ENCODE measurements around the gene ARMC9.

ARMC9 gene

DNA sequence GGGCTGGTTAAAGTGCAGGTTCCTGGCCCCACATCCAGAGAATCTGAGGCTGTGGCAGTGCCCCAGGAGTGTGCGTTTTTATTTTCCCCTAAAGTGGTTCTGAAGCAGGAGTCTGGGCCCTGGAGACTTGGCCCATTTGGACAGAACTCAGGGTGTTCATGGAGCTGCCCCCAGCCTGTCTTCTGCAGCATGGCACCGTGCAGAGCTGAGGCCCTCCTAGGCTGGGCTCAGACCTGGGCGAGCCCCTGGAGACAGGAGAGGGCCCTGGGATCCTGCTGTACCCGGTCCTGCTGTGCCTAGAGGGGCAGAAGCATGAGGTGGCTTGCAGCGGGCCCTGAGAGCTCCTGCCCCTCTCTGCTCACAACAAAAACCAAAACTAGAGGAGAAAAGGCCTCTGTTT lies 138.3 kb downstream of the ARMC9 start:
- TF ChIP-seq, protein P1, sequence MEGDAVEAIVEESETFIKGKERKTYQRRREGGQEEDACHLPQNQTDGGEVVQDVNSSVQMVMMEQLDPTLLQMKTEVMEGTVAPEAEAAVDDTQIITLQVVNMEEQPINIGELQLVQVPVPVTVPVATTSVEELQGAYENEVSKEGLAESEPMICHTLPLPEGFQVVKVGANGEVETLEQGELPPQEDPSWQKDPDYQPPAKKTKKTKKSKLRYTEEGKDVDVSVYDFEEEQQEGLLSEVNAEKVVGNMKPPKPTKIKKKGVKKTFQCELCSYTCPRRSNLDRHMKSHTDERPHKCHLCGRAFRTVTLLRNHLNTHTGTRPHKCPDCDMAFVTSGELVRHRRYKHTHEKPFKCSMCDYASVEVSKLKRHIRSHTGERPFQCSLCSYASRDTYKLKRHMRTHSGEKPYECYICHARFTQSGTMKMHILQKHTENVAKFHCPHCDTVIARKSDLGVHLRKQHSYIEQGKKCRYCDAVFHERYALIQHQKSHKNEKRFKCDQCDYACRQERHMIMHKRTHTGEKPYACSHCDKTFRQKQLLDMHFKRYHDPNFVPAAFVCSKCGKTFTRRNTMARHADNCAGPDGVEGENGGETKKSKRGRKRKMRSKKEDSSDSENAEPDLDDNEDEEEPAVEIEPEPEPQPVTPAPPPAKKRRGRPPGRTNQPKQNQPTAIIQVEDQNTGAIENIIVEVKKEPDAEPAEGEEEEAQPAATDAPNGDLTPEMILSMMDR (conservative IDR thresholded peaks at IDR 0.05; ENCODE audit: low read length), result no peak

DNA sequence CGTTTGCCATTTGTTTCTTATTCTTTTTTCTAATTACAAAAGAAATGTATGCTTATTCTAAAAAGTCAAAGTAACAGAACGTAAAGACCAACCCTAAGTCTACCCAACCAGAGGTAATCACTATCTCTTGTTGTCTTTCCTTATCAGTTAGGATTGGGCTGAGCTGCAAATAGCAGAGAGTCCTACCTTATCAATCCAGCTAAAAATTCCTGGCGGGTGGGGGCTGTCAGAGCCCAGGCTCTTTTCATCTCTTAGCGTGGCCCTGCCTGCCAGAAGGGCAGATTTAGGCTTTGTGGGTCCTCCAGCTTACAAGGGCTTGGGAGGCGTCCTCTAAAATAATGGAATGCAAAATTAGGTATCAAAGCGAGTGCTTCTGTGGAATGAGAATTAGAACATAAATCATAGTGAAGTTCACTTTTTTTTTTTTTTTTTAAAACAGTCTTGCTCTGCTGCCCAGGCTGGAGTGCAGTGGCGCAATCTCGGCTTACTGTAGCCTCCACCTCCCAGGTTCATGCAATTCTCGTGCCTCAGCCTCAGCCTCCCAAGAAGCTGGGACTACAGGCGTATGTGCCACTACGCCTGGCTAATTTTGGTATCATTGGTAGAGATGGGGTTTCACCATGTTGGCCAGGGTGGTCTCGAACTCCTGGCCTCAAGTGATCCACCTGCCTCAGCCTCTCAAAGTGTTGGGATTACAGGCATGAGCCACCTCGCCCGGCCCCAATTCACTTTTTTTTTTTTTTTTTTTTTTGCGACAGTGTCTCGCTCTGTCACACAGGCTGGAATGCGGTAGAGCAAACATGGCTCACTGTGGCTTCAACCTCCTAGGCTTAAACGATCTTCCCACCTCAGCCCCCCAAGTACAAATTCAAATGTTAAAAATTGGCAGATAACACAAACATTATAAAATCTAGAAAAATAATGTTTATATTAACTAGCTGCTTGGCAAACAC lies 139.7 kb downstream of the ARMC9 start:
- no peak for DNase-seq (ENCODE audit: low read depth)
- H3K4me3 ChIP-seq (ENCODE audit: low read length), result no peak overlapping the region
- TF ChIP-seq, protein P1 (conservative IDR thresholded peaks at IDR 0.05; ENCODE audit: low read length), result no peak

More for the DNA sequence above, 138.3 kb downstream of the ARMC9 start:
- no peak for DNase-seq (ENCODE audit: low read depth)
- H3K4me3 ChIP-seq (ENCODE audit: low read length), result no peak overlapping the region

DNA sequence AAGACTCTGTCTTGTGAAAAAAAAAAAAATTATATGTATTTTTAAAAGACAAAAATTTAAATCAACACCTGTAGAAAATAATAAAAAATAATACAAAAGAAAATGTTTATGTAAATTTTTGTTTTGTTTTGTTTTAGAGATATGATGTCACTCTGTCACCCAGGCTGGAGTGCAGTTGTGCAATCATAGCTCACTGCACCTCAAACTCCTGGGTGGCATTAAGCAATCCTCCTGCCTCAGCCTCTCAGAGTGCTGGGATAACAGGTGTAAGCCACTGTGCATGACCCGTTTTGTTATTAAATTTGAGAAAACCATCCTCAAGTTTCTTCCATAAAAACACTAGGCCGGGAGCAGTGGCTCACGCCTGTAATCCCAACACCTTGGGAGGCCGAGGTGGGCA lies 140.9 kb downstream of the ARMC9 start:
- TF ChIP-seq, protein P1 (conservative IDR thresholded peaks at IDR 0.05; ENCODE audit: low read length), result no peak
- no peak overlapping the region for H3K4me3 ChIP-seq (ENCODE audit: low read length)
- no peak for DNase-seq (ENCODE audit: low read depth)

DNA sequence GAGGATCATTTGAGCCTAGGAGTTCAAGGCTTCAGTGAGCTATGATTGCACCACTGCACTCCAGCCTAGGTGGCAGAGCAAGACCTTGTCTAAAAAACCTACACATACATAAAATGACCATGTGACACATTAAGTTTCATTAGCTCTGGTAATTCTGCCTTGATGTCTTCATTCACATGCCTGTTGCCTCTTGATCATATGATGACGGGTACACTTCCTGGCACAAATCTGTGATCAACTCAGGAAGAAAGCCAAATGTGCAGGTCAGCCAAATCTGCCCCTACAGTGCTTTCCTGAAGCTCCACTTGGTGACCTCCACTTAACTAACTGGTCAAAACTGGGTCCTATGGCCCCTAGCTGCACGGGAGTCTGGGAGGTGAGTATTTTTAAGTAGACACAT lies 142.7 kb downstream of the ARMC9 start:
- no peak overlapping the region for H3K4me3 ChIP-seq (ENCODE audit: low read length)
- DNase-seq (ENCODE audit: low read depth), result no peak
- TF ChIP-seq, protein P1 (conservative IDR thresholded peaks at IDR 0.05; ENCODE audit: low read length), result no peak

DNA sequence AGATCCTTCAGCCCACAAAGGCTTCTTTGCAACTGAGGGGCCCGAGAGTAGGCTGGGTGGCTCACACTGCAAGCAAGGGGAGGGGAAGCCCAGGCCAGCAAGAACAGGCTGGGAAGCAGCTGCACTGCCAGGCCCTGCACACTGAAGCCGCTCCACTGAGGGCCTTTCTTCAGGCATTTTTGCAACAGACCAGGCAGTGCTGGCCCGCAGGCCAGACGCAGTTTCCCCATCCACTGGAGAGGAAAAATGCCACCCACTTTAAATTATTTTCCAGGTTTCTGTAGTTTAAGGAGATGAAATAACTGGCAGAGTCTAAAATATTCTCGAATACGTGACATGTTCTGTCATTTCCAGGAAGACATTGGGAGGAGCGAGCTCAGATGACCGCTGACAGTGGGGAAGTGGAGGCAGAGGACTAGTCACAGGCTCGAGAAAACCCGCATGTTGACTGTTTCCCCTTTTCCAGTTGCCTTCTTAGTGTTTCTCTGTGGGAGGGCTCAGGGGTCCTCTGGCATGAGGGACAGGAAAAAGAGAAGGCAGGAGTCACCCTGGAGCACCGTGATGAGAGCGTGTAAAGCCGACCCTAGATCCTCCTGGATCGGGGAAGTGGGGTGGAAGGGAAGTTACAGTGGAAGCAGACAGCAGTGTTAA lies 143.8 kb downstream of the ARMC9 start:
- TF ChIP-seq, protein P1 (conservative IDR thresholded peaks at IDR 0.05; ENCODE audit: low read length), result no peak
- no peak for DNase-seq (ENCODE audit: low read depth)

DNA sequence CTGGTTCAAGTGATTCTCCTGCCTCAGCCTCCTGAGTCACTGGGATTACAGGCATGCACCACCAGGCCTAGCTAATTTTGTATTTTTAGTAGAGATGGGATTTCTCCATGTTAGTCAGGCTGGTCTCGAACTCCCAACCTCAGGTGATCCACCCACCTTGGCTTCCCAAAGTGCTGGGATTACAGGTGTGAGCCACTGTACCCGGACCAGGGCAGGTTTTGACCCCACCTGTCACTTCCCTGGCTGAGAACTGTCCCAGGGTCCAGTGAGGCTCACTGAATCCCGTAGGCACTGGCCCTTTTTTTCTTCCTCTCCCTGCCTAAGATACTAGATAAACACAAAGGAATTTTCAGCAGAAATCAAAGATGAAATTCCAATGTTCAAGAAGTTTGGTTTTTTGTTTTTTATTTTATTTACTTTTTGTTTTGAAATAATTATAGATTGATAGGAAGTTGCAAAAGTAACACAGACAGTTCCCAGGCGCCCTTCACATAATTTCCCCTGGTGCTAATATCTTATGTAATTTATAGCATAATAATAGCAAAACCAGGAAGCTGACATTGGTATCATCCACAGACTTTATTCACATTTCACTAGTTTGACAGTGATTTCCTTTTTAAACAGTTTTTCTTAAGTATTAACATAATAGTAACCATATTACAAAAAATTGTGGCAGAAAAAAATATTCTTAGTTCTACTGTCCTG lies 144.7 kb downstream of the ARMC9 start:
- no peak overlapping the region for H3K4me3 ChIP-seq (ENCODE audit: low read length)
- TF ChIP-seq, protein P1 (conservative IDR thresholded peaks at IDR 0.05; ENCODE audit: low read length), result no peak
- DNase-seq (ENCODE audit: low read depth), result no peak

More for the DNA sequence above, 143.8 kb downstream of the ARMC9 start:
- H3K4me3 ChIP-seq (ENCODE audit: low read length), result no peak overlapping the region

Data from AG10803 (cell line).